OCI-LY7 (cell line): ENCODE measurements around the gene TMEM119. TPM values are rescaled to one million over a fixed set of nuclear protein-coding genes. Genes with fewer than 3 reads are reported as not detected.
"Not testable (repeated sequence)": the region's sequence is repeated elsewhere in the genome, so short reads cannot be mapped to it uniquely, and the experiment has no call there.

Experiments
- BruUV-seq: library from RNA; stranded (reverse); fragments of 400-500 nt; replicated peaks from 2 replicates; lab custom pipeline; 2021; lab: Mats Ljungman, UMichigan
- CTCF ChIA-PET: fragments of 300-600 bp; sonication (Branson Sonifier 250); formaldehyde crosslinking; loops from one replicate; lab custom pipeline; 2022; ENCODE audit warnings: antibody characterized with exemption; ENCODE audit not compliant: unreplicated experiment; lab: Charles Lee
- POLR2A ChIA-PET: fragments of 300-600 bp; sonication (Branson Sonifier 250); formaldehyde crosslinking; loops from one replicate; lab custom pipeline; 2022; ENCODE audit warnings: antibody characterized with exemption; lab: Charles Lee
- DNase-seq: peaks from one replicate; pipeline ENCODE4 v3.0.0-alpha.2; 2015; ENCODE audit warnings: low spot score
- H2AFZ ChIP-seq: fragments of 200-600 bp; sonication (generic), shearing (Covaris generic); 2 replicates; pipeline ENCODE4 v1.6.1; 2014; ENCODE audit warnings: mild to moderate bottlenecking, antibody characterized with exemption, low read length, moderate library complexity
- H3K27ac ChIP-seq: fragments of 200-600 bp; sonication (generic); 2 replicates; pipeline ENCODE4 v1.5.1; 2014; ENCODE audit warnings: mixed run types, low read depth, mild to moderate bottlenecking, moderate library complexity, low read length, inconsistent platforms; ENCODE audit not compliant: poor library complexity, severe bottlenecking
- H3K36me3 ChIP-seq: fragments of 200-600 bp; sonication (generic); 2 replicates; pipeline ENCODE4 v1.6.1; 2014; ENCODE audit warnings: mild to moderate bottlenecking, antibody characterized with exemption, low read length, moderate library complexity, mixed read lengths; ENCODE audit not compliant: insufficient read depth
- H3K4me1 ChIP-seq: fragments of 200-600 bp; sonication (generic); 2 replicates; pipeline ENCODE4 v1.5.1; 2014; ENCODE audit warnings: mild to moderate bottlenecking, low read length; ENCODE audit not compliant: insufficient read depth, poor library complexity, severe bottlenecking
- H3K4me2 ChIP-seq: fragments of 200-600 bp; sonication (generic); 2 replicates; pipeline ENCODE4 v1.6.1; 2014; ENCODE audit warnings: mild to moderate bottlenecking, low read length
- H3K4me3 ChIP-seq: fragments of 200-600 bp; sonication (generic); 2 replicates; pipeline ENCODE4 v1.5.1; 2014; ENCODE audit warnings: mild to moderate bottlenecking, low read depth, low read length; ENCODE audit not compliant: poor library complexity, severe bottlenecking
- H3K79me2 ChIP-seq: fragments of 200-600 bp; sonication (generic); 2 replicates; pipeline ENCODE4 v1.6.1; 2016; ENCODE audit warnings: low read depth, mild to moderate bottlenecking, low read length, moderate library complexity, mixed read lengths; ENCODE audit not compliant: insufficient read depth
- H3K9me2 ChIP-seq: fragments of 200-600 bp; sonication (generic); 2 replicates; pipeline ENCODE4 v1.6.1; 2016; ENCODE audit warnings: mild to moderate bottlenecking, low read length, mixed read lengths; ENCODE audit not compliant: insufficient read depth
- H3K9me3 ChIP-seq: fragments of 200-600 bp; sonication (generic); 2 replicates; pipeline ENCODE4 v1.6.1; 2014; ENCODE audit warnings: mild to moderate bottlenecking, mixed run types, low read length, mixed read lengths
- H4K20me1 ChIP-seq: fragments of 200-600 bp; sonication (generic); 2 replicates; pipeline ENCODE4 v1.6.1; 2014; ENCODE audit warnings: mild to moderate bottlenecking, antibody characterized with exemption, low read length, moderate library complexity, mixed read lengths; ENCODE audit not compliant: insufficient read depth
- CTCF ChIP-seq: fragments of 200-600 bp; sonication (generic); conservative IDR thresholded peaks from 2 replicates; pipeline ENCODE4 v1.5.1; 2014; ENCODE audit warnings: mild to moderate bottlenecking, antibody characterized with exemption, low read length, moderate library complexity, mixed read lengths
- EZH2phosphoT487 ChIP-seq: fragments of 200-600 bp; sonication (generic); IDR thresholded peaks from 2 replicates; pipeline ENCODE4 v1.6.1; 2018; ENCODE audit warnings: low read depth, borderline replicate concordance, mild to moderate bottlenecking, mixed run types, antibody characterized with exemption, low read length, moderate library complexity, mixed read lengths
- intact Hi-C: fragments of 100-400 bp; cut with micrococcal nuclease; formaldehyde crosslinking; loops from one replicate; pipeline ENCODE4 v1.10.0; 2022; ENCODE audit not compliant: unreplicated experiment
- total RNA-seq, 2 experiments: library from RNA; depleted of rRNA in 1 of 2; stranded (reverse); fragments of >200 nt in 1 of 2; shearing (Covaris generic) in 1 of 2; gene quantifications; 2 replicates each; pipeline ENCODE4 v1.2.3, GENCODE V29; 2014 to 2022

Gene TMEM119
- total RNA-seq, 2 experiments from 2014 or later: not detected

- BruUV-seq: no TSS peak
- peaks cover 51% of the 10 kb centered on the region for H3K4me1 ChIP-seq
- no peaks in the 10 kb centered on the region for H3K79me2 ChIP-seq
- CTCF ChIA-PET: no interaction called here
- no peak overlapping the region for H3K4me3 ChIP-seq
- TF ChIP-seq EZH2phosphoT487: no peak
- TF ChIP-seq CTCF: no peak
- no peaks in the 10 kb centered on the region for H3K9me2 ChIP-seq
- no peaks in the 10 kb centered on the region for H3K36me3 ChIP-seq
- POLR2A ChIA-PET: interaction anchor here (1.5 kb wide), 1 partner anchor 225 kb away, joined by 6 read pairs; no protein-coding TSS in a partner anchor
- no peaks in the 10 kb centered on the region for H3K9me3 ChIP-seq
- intact Hi-C loops: no loop called here
- no peaks in the 10 kb centered on the region for H4K20me1 ChIP-seq
- H3K27ac ChIP-seq: no peak overlapping the region
- no peak overlapping the region for H3K4me2 ChIP-seq
- H2AFZ ChIP-seq: no peak overlapping the region
- DNase-seq: no peak
These were observed 22.5 kb downstream of the TMEM119 start for GRCh38 chr12:108575199-108575912.

- H3K4me3 ChIP-seq, H2AFZ ChIP-seq, H3K9me2 ChIP-seq, CTCF ChIA-PET, H4K20me1 ChIP-seq, H3K27ac ChIP-seq, H3K79me2 ChIP-seq, H3K9me3 ChIP-seq, intact Hi-C loops, BruUV-seq, H3K4me2 ChIP-seq, DNase-seq: not testable (repeated sequence)
- Histone ChIP-seq H3K36me3 (peaks cover 11% of the 10 kb centered on the region; the same call in 1 of the 2 replicates), H3K4me1 (peaks cover 54% of the 10 kb centered on the region)
- POLR2A ChIA-PET: interaction anchor here (0.7 to 2.9 kb wide), 2 partner anchors 43 to 62 kb away, joined by 3 to 12 read pairs; no protein-coding TSS in a partner anchor
These were observed 23.6 kb downstream of the TMEM119 start for GRCh38 chr12:108574276-108574675.

- Histone ChIP-seq H3K27ac (no peak overlapping the region), H3K4me2 (peak overlapping the region; percentile 63), H3K36me3 (peaks cover 13% of the 10 kb centered on the region; the same call in 1 of the 2 replicates), H2AFZ (peak overlapping the region; percentile 8; the same call in 1 of the 2 replicates), H3K9me3 (no peaks in the 10 kb centered on the region), H3K4me1 (peaks cover 59% of the 10 kb centered on the region), H3K79me2 (no peaks in the 10 kb centered on the region), H4K20me1 (no peaks in the 10 kb centered on the region), H3K9me2 (no peaks in the 10 kb centered on the region), H3K4me3 (peak overlapping the region; percentile 12)
- POLR2A ChIA-PET: interaction anchor here (0.6 to 15.0 kb wide), 8 partner anchors 39 to 286 kb away, joined by 3 to 309 read pairs (median 4); partner anchors contain the start of gene SELPLG
- BruUV-seq: no TSS peak
- no peak for DNase-seq
- intact Hi-C loops: no loop called here
- TF ChIP-seq CTCF: no peak
- TF ChIP-seq EZH2phosphoT487: no peak
- CTCF ChIA-PET: interaction anchor here (0.7 to 1.4 kb wide), 2 partner anchors 44 to 68 kb away, joined by 3 read pairs; no protein-coding TSS in a partner anchor
These were observed 24.6 kb downstream of the TMEM119 start for GRCh38 chr12:108573317-108573716.
